ENCODE measurements around the gene GGT6.

- TF ChIP-seq CTCF (IDR thresholded peaks at IDR 0.05) (no peak), POLR2A (IDR thresholded peaks at IDR 0.05) (no peak)
Observed at GRCh38 chr17:4534928-4535666, 25.3 kb downstream of the GGT6 start.
